Inflammatory macrophage (primary cell): ENCODE results near the gene UBAP2.

Source experiments
- DNase-seq, 2 donors: peaks; one replicate each; pipeline ENCODE4 v3.0.0-alpha.2; 2020 to 2022

UBAP2 gene

DNA sequence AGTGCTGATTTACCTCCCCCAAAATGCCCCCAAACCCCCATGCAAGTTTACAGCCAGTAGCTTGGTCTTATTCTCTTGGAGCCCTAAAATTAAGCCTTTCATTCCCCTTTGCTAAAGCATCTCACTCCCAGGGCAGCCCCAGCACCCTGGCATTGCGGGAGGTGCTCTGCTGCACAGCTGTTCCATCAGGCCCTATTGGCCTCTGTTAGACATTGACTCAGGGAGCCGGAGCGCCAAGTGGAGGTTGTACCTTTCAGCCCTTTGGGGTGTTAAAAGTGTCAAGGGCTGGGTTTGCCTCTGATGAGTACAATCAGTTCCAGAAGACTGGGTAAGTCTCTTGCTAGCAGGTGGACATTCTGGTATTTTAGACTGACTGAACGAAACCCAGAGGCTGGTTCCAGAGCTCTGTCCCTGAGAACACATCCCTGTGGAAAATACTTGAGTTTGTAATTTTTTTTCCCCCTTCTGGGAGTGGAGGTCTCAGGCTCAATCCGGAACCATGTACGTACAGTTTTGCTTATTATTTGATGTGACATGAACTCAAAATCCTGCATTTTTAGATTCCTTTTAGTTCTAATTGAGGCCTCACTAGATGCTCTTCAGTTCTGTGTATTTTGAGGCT, 129.3 kb downstream of the UBAP2 start:
- no peak for DNase-seq

DNA sequence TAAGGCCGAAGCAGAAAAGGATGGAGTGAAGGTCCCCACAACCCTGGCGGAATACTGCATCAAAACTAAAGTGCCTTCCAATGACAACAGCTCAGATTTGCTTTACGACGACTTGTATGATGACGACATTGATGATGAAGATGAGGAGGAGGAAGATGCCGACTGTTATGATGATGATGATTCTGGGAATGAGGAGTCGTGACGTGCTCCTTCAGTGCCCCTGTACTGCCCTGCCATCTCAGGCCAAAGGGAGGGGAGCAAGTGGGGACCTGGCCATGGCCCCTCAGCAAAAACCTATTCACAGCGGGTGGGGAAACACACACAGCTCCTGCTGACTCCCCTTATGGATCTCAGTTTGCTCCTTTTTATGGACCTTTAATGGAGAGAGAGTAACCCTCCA, 131.7 kb downstream of the UBAP2 start:
- DNase-seq, result no peak

DNA sequence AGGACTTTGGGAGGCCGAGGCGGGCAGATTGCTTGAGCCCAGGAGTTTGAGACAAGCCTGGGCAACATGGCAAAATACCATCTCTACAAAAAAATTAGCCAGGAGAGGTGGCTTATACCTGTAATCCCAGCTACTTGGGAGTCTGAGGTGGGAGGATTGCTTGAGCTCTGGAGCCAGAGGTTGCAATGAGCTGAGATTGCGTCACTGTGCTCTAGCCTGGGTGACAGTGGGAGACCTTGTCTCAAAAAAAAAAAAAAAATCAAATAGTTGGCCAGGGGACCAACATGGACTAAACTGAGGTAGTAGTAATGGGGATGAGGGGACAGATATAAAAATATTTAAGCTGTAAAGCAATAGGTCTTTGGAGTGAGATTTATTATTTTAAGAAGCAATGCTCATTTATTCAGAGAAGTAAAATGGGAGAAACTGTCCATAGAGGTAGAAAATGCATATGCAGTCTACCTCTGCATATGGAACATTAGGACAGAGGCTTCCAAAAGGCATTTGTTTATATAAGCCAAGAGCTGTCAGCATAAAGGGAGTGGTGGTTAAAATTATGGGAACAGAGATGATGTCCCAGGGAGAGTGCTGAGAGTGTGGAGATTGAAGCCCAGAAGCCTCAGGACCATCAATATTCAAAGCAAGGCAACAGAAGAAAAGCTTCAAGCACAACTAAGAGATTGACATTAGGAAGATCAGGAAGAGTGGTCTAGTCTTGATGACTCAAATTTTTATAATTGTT, 133.6 kb downstream of the UBAP2 start:
- no peak for DNase-seq

DNA sequence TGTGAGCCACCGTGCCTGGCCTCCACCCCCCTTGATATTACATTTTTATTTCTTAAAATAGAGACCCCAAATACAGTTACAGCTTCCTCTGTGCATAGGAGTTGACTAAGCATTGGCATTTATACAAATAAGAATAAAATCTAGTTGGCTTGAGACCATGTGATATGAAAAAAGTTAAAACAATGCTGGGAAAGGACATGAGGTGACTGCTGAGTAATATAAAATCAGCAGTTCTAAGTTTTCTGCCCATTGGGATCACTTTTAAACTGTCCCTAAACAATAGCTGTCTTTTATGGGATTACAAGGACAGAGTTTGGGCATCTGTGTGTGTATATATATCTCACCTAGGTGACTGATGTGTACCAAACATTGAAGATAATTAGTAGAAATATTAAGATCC, 135.1 kb downstream of the UBAP2 start:
- no peak for DNase-seq

DNA sequence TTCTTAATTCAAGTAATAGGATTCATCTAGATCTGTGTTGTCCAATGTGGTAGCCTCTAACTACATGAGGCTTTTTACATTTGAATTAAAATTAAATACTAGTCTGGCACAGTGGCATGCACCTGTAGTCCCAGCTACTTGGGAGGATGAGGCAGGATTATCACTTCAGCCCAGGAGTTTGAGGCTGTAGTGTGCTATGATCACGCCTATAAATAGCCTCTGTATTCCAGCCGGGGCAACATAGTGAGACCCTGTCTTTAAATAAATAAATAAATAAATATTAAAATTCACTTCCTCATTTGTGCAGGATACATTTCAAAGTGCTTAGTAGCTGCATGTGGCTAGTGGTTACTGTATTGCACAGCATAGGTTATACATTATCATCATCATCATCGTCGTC, 139.9 kb downstream of the UBAP2 start:
- no peak for DNase-seq

DNA sequence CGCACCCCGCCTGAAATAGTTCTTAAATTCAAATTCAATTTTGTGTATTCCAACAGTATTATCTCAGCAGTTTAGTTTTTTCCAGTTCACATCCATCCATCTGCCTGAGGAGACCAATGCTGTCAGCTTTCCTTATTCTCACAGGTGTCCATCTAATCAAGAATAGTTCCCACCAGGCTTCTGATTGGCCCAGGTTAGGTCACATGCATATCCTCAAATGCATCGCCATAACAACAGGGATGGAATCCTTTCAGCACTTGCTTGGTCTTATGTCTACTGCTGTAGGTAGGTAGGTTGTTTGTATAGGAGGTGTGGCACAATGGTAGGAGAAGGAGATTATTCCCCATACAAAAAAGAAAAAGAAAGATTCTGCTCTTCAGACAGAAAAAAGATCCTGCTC, 140.6 kb downstream of the UBAP2 start:
- no peak for DNase-seq

DNA sequence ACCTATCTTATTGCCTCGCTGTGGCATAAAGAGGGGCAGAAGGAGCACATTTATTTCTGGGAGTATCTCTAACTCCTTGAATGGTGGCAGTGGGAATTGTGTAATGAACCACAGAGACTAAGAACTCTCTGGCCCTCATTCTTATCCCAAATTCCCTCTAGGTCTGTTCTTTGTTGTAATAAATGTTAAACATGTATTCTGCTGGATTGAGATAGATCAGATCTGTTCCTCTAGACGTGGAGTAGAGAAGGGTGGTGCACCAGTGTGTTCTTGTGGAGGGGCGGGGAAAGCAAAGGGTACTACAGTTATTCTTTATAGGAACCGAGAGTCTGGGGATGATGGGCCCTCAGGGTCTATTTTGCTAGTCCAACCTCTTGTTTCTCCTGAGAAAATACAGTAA, 141.3 kb downstream of the UBAP2 start:
- no peak for DNase-seq

DNA sequence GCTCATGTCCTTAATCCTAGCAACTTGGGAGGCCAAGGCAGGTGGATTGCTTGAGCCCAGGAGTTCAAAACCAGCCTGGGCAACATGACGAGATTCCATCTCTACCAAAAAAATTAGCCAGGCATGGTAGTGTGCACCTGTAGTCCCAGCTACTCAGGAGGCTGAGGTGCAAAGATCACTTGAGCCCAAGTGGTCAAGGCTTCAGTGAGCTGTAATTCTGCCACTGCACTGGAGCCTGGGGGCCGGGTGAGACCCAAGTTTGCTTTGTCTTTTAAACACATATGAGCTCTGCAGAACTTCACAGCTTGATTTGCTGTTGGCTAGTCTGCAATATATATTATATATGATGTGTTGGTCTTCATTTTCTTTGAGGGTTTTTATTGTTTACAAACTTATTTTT, 141.9 kb downstream of the UBAP2 start:
- DNase-seq, result no peak

DNA sequence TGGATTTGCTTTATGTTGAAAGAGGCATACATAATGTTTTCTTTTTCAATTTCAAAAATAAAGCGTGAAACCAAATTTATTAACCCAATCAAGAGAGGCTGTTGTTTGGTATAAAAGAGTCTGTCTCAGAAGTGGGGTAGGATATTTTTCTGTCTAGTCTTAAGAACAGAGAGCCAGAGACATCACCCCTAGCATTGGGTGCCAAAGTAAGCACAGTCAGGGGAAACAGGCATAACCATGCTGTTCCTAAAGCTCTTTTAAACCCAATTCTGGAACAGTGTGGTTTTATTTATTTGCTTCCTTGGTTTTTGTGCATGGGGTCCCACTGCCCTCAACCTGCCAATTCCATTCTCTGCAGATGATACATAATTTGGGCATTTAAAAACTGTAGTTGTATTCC, 143.6 kb downstream of the UBAP2 start:
- no peak for DNase-seq

DNA sequence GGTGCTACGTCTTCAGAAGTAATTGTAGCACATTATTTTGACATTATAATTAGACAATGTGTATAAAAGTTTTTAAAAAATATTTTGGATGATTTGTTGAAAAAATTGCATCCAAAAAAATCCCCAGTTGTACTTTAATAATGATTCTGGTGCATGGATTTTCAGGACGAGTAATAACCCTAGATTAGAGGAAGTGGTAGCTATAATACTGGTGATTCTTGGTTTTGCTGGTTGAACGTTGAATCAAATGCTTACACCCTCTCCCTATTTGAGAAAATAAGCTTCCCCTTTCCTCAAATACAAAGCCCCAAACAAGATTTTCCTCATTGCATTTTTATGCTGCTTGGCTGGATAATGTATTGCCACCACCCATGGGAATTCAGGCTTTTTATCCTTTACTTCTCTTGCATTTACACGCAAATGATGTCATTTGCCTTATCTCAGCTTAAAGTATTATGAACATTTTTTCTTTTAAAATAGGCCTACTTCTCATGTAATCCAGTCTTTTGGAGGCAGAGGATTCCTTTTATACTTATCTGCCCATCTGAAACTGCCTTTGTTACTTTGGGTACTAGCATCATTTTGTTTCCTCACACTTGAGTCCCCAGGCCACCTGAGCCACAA, 145.4 kb downstream of the UBAP2 start:
- DNase-seq, result peak in 1 of 2 donors; percentile 5

DNA sequence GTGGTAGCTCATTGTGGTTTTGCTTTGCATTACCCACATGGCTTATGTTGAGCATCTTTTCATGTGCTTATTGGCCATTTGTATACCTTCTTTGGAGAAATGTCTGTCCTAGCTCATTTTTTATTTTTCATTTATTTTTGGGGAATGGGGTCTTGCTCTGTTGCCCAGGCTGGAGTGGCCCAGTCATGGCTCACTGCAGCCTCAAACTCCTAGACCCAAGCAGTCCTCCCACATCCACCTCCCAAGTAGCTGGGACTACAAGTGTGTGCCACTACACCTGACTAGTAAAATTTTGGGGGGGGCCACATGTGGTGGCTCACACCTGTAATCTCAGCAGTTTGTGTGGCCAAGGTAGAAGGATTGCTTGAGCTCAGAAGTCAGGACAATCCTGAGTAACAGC, 154.4 kb downstream of the UBAP2 start:
- no peak for DNase-seq

DNA sequence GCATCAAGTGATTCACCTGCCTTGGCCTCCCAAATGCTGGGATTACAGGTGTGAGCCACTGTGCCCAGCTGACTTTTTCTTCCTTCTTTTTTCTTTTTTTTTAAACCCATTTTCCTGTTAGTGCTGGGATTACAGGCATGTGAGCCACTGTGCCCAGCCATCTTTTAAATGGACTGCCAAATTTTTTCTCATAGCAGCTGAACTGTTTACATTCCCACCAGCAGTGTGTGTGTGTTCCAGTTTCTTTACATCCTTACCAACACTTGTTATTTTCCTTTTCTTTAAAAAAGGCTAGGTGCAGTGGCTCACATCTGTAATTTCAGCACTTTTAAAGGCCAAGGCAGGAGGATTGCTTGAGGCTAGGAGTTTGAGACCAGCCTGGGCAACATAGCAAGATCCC, 154.8 kb downstream of the UBAP2 start:
- no peak for DNase-seq

DNA sequence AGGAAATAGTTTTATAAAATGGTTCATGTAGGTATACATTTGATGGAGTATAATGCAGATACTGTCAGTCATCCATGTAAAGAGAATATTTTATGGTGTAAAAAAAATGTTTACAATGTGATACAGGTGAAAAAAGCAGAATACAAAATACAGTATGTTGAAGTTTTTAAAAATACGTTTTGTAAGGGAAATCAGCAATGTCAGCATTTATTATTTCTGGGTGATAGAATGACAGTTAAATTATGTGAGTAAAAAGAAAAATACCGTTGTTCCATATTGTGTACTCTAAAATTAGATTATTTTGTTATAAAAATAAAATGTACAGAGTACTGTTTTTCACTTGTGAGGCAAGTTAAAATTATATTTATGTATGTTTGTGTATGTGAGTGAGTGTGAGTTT, 162.7 kb downstream of the UBAP2 start:
- no peak for DNase-seq

DNA sequence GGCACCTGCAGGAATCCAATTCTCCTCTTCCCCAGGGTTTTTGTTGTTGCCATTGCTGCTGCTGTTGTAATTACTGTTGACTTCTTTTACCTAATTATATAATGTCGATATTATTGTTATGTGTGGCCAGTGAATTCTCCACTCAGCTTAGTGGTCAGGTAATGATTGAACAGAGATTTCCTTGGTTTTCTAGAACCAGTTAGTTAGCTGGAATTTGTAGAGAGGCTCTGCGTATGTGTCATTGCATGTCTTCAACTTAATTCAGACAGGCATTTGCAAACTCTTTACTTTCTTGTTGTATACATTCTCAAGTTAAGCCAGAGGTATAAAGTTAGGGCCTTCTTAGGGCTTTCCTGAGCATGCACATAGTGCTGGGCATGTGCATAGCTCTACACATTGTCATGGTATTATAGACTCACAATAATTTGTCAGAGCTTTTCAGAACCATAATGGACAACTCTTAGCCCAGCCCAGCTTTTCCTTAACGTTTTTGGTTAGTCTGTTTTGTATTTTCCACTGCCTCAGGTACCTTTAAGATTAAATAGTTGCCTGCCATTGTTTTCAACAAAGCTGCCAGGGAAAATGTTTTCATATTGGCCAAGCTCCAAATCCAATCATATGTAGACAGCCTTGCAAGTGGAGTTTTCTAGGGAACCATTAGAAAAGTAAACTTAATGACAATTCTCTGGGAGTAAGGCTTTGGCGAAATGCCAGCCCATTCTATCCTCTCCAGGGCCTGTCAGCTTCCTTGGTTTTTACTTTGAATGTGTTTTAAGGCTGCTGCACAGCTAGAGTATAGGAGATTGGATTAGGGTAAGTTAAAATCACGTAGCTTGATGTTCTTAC, 163.6 kb downstream of the UBAP2 start:
- no peak for DNase-seq

DNA sequence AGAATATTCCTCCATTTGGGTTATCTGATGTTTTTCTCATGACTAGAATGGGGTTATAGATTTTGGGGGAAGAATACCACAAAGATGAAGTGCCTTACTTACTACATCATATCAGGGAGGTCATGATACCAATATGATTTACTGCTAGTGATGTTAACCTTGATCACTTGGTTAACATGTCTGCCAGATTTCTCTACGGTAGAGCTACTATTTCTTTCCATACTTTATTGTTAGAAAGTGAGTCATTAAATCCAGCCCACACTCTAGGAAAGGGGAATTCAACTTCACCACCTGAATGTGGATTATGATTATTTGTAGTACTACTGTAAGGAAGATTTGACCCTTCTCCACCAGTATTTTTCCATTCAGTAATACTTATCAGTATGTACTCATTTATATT, 167.1 kb downstream of the UBAP2 start:
- DNase-seq, result peak in 1 of 2 donors; percentile 12

DNA sequence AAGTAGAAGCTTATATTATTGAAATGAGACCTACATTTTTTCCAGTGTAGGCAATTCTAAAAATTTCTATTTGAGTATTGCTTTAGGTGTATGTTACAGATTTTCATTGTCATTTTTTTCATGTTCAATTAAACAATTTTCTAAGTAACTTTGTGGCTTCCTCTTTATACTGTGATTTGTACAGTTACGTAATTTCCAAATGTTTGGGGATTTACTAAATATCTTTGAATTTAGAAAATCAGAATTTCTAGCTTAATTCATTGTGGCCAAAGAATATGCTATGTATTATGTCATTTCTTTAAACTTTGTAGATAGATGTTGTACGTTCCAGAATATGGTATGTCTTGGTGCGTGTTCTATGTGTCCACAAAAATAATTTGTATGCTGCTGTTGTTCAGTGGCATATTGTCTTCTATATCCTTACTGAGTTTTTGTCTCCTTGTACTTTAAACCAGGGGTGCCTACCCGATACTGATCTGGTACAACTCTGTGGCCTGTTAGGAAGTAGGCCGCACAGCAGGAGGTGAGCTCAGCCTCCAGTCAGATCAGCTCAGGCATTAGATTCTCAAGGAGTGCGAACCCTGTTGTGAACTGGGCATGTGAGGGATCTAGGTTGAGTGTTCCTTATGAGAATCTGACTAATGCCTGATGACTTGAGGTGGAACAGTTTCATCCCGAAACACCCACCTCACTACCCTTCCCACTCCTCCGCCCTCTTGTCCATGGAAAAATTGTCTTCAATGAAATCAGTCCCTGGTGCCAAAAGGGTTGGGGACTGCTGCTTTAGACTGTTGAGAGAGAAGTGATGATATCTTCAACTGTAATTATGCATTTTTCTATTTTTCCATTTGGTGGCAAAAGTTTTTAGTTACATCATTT, 168.2 kb downstream of the UBAP2 start:
- peak in 1 of 2 donors; percentile 11 for DNase-seq

DNA sequence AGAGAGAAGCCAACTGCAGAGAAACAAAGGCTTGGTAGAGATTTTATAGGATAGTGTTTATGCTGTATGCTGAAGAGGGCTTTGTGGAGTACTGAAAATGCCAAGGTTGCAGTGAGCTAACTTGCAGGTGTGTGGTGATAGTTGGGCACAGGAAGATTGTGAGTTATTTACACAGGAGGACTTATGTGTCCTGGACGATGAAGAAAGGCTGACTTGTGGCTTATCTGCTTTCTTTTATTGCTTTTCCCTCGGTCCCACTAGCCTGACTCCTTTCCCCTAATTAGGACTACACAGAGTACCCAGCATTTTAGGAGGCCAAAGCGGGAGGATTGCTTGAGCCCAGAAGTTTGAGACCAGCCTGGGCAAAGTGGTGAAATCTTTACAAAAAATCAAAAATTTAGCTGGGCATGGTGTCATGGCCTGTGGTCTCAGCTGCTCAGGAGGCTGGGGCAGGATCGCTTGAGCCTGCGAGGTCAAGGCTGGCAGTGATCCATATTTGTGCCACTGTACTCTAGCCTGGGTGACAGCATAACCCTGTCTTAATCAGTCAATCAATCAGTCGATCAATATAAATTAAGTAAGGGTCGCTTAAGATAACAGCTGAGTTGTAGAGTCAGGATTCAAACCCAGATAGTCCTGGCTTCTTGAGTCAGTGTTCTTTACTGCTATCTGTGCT, 169.9 kb downstream of the UBAP2 start:
- DNase-seq, result no peak

DNA sequence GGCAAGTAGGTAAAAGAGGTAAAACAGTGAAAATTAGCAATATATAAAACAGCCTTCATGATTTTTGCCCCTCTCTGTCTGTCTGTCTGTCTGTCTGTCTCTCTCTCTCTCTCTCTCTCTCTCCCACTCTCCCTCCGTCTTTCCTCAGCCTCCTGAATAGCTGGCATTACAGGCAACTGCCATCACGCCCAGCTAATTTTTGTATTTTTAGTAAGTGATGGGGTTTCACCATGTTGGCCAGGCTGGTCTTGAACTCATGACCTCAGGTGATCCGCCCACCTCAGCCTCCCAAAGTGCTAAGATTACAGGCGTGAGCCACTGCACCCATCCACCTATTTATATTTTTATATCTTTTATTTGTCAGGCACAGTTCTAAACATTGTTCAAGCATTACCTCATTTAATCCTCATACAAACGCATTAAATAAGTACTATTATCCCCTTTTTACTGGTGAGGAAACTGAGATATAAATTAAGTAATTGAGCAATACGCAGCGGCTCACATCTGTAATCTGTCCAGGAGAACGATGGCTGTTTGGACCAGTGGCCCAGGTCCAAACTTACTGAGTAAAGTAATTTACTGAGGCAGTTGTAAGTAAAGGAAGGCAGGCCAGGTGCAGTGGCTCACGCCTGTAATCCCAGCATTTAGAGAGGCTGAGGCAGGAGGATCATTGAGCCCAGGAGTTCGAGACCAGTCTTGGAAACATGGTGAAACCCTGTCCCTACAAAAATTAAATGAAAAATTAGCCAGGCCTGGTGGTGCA, 170.8 kb downstream of the UBAP2 start:
- DNase-seq, result no peak
